Endothelial cell of umbilical vein (primary cell): Measurements from ENCODE around the gene IZUMO2. TPM values are rescaled to one million over a fixed set of nuclear protein-coding genes. Genes with fewer than 3 reads are reported as not detected.

Experiments used
- BruUV-seq: library from RNA; stranded (reverse); fragments of 400-500 nt; replicated peaks from 2 replicates; lab custom pipeline; 2021; lab: Mats Ljungman, UMichigan
- CTCF ChIA-PET: fragments of 300-600, 350-600 bp; sonication (Branson Sonifier 250); formaldehyde crosslinking; loops from one replicate; lab custom pipeline; 2021; ENCODE audit warnings: antibody characterized with exemption, inconsistent platforms; lab: Charles Lee
- POLR2A ChIA-PET: fragments of 300-600, 350-600 bp; sonication (Branson Sonifier 250); formaldehyde crosslinking; loops from one replicate; lab custom pipeline; 2021; ENCODE audit warnings: antibody characterized with exemption, inconsistent platforms; lab: Charles Lee
- DNase-seq: peaks from one replicate; pipeline ENCODE4 v3.0.0-alpha.2; 2011; ENCODE audit warnings: low read depth, low spot score
- FAIRE-seq: peaks from 2 replicates; lab custom pipeline; 2011; peaks lifted over from hg19 to GRCh38; lab: Jason Lieb, UNC
- H2AFZ ChIP-seq: 2 replicates; pipeline ENCODE4 v1.6.0; 2012; ENCODE audit warnings: low read depth, low read length, control low read depth, inconsistent platforms
- H3K27ac ChIP-seq: 2 replicates; pipeline ENCODE4 v1.5.1; 2011; ENCODE audit warnings: low read depth, mild to moderate bottlenecking, control low read depth, low read length, moderate library complexity; ENCODE audit not compliant: insufficient read depth
- H3K27me3 ChIP-seq, 2 experiments: 2 replicates each; pipeline versions ENCODE4 v1.6.0 to v1.6.1; 2011; ENCODE audit warnings: low read length in 2 of 2, mixed read lengths in 1 of 2; ENCODE audit not compliant: control insufficient read depth in 2 of 2, insufficient read depth in 2 of 2
- H3K36me3 ChIP-seq, 2 experiments: 2 replicates in 1 of 2; 3 replicates in 1 of 2; pipeline ENCODE4 v1.5.1; 2011; ENCODE audit warnings: low read length in 2 of 2, mild to moderate bottlenecking in 1 of 2, moderate library complexity in 1 of 2; ENCODE audit not compliant: control insufficient read depth in 2 of 2, insufficient read depth in 2 of 2; ENCODE audit errors: extremely low read depth in 1 of 2
- H3K4me1 ChIP-seq: 3 replicates; pipeline ENCODE4 v1.5.1; 2011; ENCODE audit warnings: mild to moderate bottlenecking, low read length; ENCODE audit not compliant: control insufficient read depth, insufficient read depth; ENCODE audit errors: extremely low read depth
- H3K4me2 ChIP-seq: 2 replicates; pipeline ENCODE4 v1.6.1; 2011; ENCODE audit warnings: low read length, control low read depth, mixed read lengths; ENCODE audit not compliant: insufficient read depth
- H3K4me3 ChIP-seq, 3 experiments: fragments of 200-600 bp in 1 of 3; sonication (generic), shearing (Covaris generic) in 1 of 3; replicated peaks in 1 of 3; 2 replicates each; pipeline ENCODE4 v1.5.1; 2011 to 2016; ENCODE audit warnings: control low read depth in 3 of 3, low read length in 3 of 3, mild to moderate bottlenecking in 2 of 3, inconsistent platforms in 1 of 3, low read depth in 1 of 3, moderate library complexity in 1 of 3; ENCODE audit not compliant: insufficient read depth in 1 of 3
- H3K79me2 ChIP-seq: 2 replicates; pipeline ENCODE4 v1.6.0; 2012; ENCODE audit warnings: low read length, inconsistent platforms; ENCODE audit not compliant: control insufficient read depth, insufficient read depth
- H3K9ac ChIP-seq: replicated peaks from 2 replicates; pipeline ENCODE3; 2011; ENCODE audit warnings: low read length, control low read depth; ENCODE audit not compliant: insufficient read depth; ENCODE audit errors: extremely low read depth
- H3K9me1 ChIP-seq: replicated peaks from 3 replicates; pipeline ENCODE4 v1.6.0; 2011; ENCODE audit warnings: mild to moderate bottlenecking, low read length; ENCODE audit not compliant: control insufficient read depth, insufficient read depth; ENCODE audit errors: extremely low read depth
- H3K9me3 ChIP-seq: replicated peaks from 2 replicates; pipeline ENCODE4 v1.5.1; 2012; ENCODE audit warnings: low read length, inconsistent platforms; ENCODE audit not compliant: control insufficient read depth, insufficient read depth
- H4K20me1 ChIP-seq: replicated peaks from 2 replicates; pipeline ENCODE3; 2011; ENCODE audit warnings: mild to moderate bottlenecking, low read length; ENCODE audit not compliant: control insufficient read depth, insufficient read depth; ENCODE audit errors: extremely low read depth
- CTCF ChIP-seq, 2 donors: IDR thresholded peaks; 1 replicate in 1 of 2; 2 replicates in 1 of 2; pipeline ENCODE4 v1.5.1; 2011; ENCODE audit warnings: low read length in 2 of 2, mild to moderate bottlenecking in 2 of 2, moderate library complexity in 2 of 2, control low read depth in 1 of 2, inconsistent platforms in 1 of 2, low read depth in 1 of 2; ENCODE audit not compliant: insufficient read depth in 1 of 2; ENCODE audit errors: extremely low read depth in 1 of 2
- EZH2 ChIP-seq: IDR thresholded peaks from 2 replicates; pipeline ENCODE4 v1.6.1; 2012; ENCODE audit warnings: borderline replicate concordance, low read depth, mild to moderate bottlenecking, moderate library complexity, low read length, inconsistent platforms; ENCODE audit not compliant: severe bottlenecking
- FOS ChIP-seq: IDR thresholded peaks from 2 replicates; pipeline ENCODE4 v1.6.1; 2011; ENCODE audit warnings: mild to moderate bottlenecking, low read length, moderate library complexity, borderline replicate concordance; ENCODE audit not compliant: insufficient read depth
- GATA2 ChIP-seq: IDR thresholded peaks from 2 replicates; pipeline ENCODE4 v1.7.0; 2011; ENCODE audit warnings: low read depth, mild to moderate bottlenecking, moderate library complexity, mixed read lengths, low read length; ENCODE audit not compliant: insufficient read length, insufficient read depth
- JUN ChIP-seq: IDR thresholded peaks from 2 replicates; pipeline ENCODE4 v1.6.1; 2011; ENCODE audit warnings: borderline replicate concordance, low read depth; ENCODE audit not compliant: insufficient read length, insufficient read depth
- MAX ChIP-seq: IDR thresholded peaks from 2 replicates; pipeline ENCODE4 v1.6.1; 2011; ENCODE audit not compliant: insufficient read depth, insufficient read length
- MYC ChIP-seq: IDR thresholded peaks from one replicate; pipeline ENCODE4 v1.6.1; 2011; ENCODE audit warnings: mild to moderate bottlenecking, low read depth, low read length
- POLR2A ChIP-seq: IDR thresholded peaks from 2 replicates; pipeline ENCODE4 v1.6.1; 2012; ENCODE audit warnings: low read depth, mild to moderate bottlenecking, control low read depth, low read length
- POLR2AphosphoS5 ChIP-seq: IDR thresholded peaks from 2 replicates; pipeline ENCODE4 v1.6.1; 2012; ENCODE audit warnings: low read depth, mild to moderate bottlenecking, control low read depth, low read length, moderate library complexity; ENCODE audit not compliant: insufficient read depth
- dilution Hi-C: fragments of 300-500 bp; cut with MboI; formaldehyde crosslinking; loops from one replicate; pipeline ENCODE4 v1.15.0; 2019; ENCODE audit warnings: low sequenced_read_pairs; ENCODE audit not compliant: extremely low pct_ligation_motif_present
- intact Hi-C: fragments of 100-400 bp; cut with micrococcal nuclease; formaldehyde crosslinking; loops from one replicate; pipeline ENCODE4 v1.10.0; 2022
- polyA plus RNA-seq, 4 experiments: library from polyadenylated mRNA; depleted of rRNA in 3 of 4; stranded (reverse) in 3 of 4; unstranded in 1 of 4; fragments of >200 nt; gene quantifications; 2 replicates each; pipeline versions ENCODE4 v1.2.1 to v1.2.3, GENCODE V29; 2011 to 2012; ENCODE audit warnings: missing spikeins in 1 of 4
- total RNA-seq: library from RNA; stranded (reverse); gene quantifications from 2 replicates; pipeline ENCODE4 v1.2.3, GENCODE V29; 2021

Gene IZUMO2
- total and polyA plus RNA-seq, 2 donors (not counting 3 experiments of a cell fraction or from before 2014, with no cell fraction given): not detected

DNA sequence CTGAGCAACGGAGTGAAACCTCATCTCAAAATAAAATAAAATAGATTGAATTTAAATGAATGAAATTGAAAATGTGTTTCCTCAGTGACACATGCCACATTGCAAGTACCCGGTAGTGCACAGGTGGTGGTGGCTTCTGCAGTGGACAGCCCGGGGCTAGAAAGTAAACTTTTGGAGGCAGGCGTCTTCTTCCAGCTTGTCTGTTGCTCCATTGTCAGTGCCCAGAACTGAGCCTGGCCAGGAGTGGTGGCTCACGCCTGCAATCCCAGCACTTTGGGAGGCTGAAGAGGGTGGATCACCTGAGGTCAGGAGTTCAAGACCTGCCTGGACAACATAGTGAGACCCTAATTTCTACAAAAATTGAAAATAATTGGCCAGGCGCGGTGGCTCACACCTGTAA lies 46.0 kb upstream of the IZUMO2 start:
- no peak overlapping the region for H3K27ac ChIP-seq
- TF ChIP-seq CTCF (IDR thresholded peaks at IDR 0.05; ENCODE audit: extremely low read depth in 1 of 2, insufficient read depth in 1 of 2, low read depth in 1 of 2, low read length in 2 of 2) (no peak), MAX (no peak)
- H3K9me3 ChIP-seq: no peaks in the 10 kb centered on the region
- FAIRE-seq: no peak
- no peak overlapping the region for H3K4me2 ChIP-seq
- no peak for DNase-seq
- POLR2A ChIA-PET: no interaction called here
- dilution Hi-C loops: no loop called here
- intact Hi-C loops: no loop called here
- CTCF ChIA-PET: no interaction called here
- H3K4me1 ChIP-seq: no peaks in the 10 kb centered on the region
- no TSS peak for BruUV-seq
- peaks cover 3 to 6% of the 10 kb centered on the region in 2 experiments for H3K27me3 ChIP-seq
- no peaks in the 10 kb centered on the region for H3K36me3 ChIP-seq
- H4K20me1 ChIP-seq: no peaks in the 10 kb centered on the region
- no peaks in the 10 kb centered on the region for H3K79me2 ChIP-seq
- no peak overlapping the region for H3K4me3 ChIP-seq
- no peak overlapping the region for H3K9ac ChIP-seq
- H3K9me1 ChIP-seq: no peaks in the 10 kb centered on the region
- no peak overlapping the region for H2AFZ ChIP-seq

DNA sequence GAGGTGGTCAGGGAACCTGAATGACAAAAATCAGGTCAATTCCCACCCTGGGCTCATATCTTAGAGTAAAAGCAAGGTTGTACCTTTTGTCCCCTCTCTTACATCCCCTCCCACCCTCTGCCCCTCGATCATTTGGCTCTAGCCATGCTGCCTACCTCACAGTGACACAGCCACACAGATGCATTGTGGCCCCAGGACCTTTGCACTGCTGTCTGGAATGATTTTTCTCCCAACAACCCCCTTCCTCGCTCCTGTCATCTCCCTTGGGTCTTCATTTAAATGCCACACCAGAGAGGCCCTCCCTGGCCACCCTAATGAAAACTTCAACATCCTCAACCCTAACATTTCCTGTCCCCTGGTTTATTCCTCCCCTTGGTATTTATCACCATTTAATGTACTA lies 44.6 kb upstream of the IZUMO2 start:
- no TSS peak for BruUV-seq
- no peaks in the 10 kb centered on the region for H4K20me1 ChIP-seq
- H3K9me3 ChIP-seq: no peaks in the 10 kb centered on the region
- FAIRE-seq (no peak), DNase-seq (no peak)
- no peaks in the 10 kb centered on the region for H3K79me2 ChIP-seq
- TF ChIP-seq POLR2A: no peak
- TF ChIP-seq MAX: no peak
- TF ChIP-seq POLR2AphosphoS5: no peak
- TF ChIP-seq CTCF (IDR thresholded peaks at IDR 0.05; ENCODE audit: extremely low read depth in 1 of 2, insufficient read depth in 1 of 2, low read depth in 1 of 2, low read length in 2 of 2): no peak
- no peak for TF ChIP-seq JUN
- TF ChIP-seq MYC: no peak
- no peak for TF ChIP-seq EZH2
- TF ChIP-seq FOS: no peak
- no peak for TF ChIP-seq GATA2
- no peaks in the 10 kb centered on the region for H3K4me1 ChIP-seq
- intact Hi-C loops: no loop called here
- no peaks in the 10 kb centered on the region for H3K9me1 ChIP-seq
- H3K36me3 ChIP-seq: no peaks in the 10 kb centered on the region
- H2AFZ ChIP-seq: no peak overlapping the region
- H3K4me2 ChIP-seq: no peak overlapping the region
- H3K27ac ChIP-seq: no peak overlapping the region
- ChIA-PET CTCF (no interaction called here), POLR2A (no interaction called here)
- dilution Hi-C loops: no loop called here
- no peak overlapping the region for H3K4me3 ChIP-seq
- H3K9ac ChIP-seq: no peak overlapping the region
- H3K27me3 ChIP-seq: peaks cover 8 to 9% of the 10 kb centered on the region in 2 experiments
